ENCODE measurements around the gene TMLHE.

GRCh38 chrX:155563099-155563498 is 49.7 kb downstream of the TMLHE start:
- no peak for TF ChIP-seq POLR2A (IDR thresholded peaks at IDR 0.05)
- TF ChIP-seq EP300 (IDR thresholded peaks at IDR 0.05), result no peak
- TF ChIP-seq, protein P1, sequence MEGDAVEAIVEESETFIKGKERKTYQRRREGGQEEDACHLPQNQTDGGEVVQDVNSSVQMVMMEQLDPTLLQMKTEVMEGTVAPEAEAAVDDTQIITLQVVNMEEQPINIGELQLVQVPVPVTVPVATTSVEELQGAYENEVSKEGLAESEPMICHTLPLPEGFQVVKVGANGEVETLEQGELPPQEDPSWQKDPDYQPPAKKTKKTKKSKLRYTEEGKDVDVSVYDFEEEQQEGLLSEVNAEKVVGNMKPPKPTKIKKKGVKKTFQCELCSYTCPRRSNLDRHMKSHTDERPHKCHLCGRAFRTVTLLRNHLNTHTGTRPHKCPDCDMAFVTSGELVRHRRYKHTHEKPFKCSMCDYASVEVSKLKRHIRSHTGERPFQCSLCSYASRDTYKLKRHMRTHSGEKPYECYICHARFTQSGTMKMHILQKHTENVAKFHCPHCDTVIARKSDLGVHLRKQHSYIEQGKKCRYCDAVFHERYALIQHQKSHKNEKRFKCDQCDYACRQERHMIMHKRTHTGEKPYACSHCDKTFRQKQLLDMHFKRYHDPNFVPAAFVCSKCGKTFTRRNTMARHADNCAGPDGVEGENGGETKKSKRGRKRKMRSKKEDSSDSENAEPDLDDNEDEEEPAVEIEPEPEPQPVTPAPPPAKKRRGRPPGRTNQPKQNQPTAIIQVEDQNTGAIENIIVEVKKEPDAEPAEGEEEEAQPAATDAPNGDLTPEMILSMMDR (IDR thresholded peaks at IDR 0.05), result no peak
- TF ChIP-seq POLR2AphosphoS5 (IDR thresholded peaks at IDR 0.05), result no peak
